HAP-1 (cell line): Measurements from ENCODE around the gene REV1.

Experiments used
- DNase-seq, 2 experiments: peaks; one replicate each; pipeline ENCODE4 v3.0.0-alpha.2; 2016 to 2020; ENCODE audit warnings: low spot score in 2 of 2
- H3K27me3 ChIP-seq: fragments of 250-450 bp; sonication (Bioruptor Pico); 2 replicates; pipeline ENCODE4 v1.5.1; 2020; ENCODE audit warnings: low read depth, mild to moderate bottlenecking, moderate library complexity
- H3K36me3 ChIP-seq: fragments of 250-450 bp; sonication (Bioruptor Pico); replicated peaks from 2 replicates; pipeline ENCODE4 v1.5.1; 2020; ENCODE audit warnings: mild to moderate bottlenecking
- H3K4me1 ChIP-seq: fragments of 250-450 bp; sonication (Bioruptor Pico); 2 replicates; pipeline ENCODE4 v1.5.1; 2020; ENCODE audit warnings: mild to moderate bottlenecking
- H3K4me3 ChIP-seq: fragments of 250-450 bp; sonication (Bioruptor Pico); 2 replicates; pipeline ENCODE4 v1.5.1; 2020; ENCODE audit warnings: mild to moderate bottlenecking, moderate library complexity
- H3K9me3 ChIP-seq: fragments of 250-450 bp; sonication (Bioruptor Pico); 2 replicates; pipeline ENCODE4 v1.5.1; 2020; ENCODE audit warnings: mild to moderate bottlenecking, moderate library complexity
- in situ Hi-C: fragments of 300-500 bp; cut with MboI; formaldehyde crosslinking; loops from 3 replicates; pipeline ENCODE4 v1.14.3; 2020; ENCODE audit warnings: low sequenced_read_pairs, inconsistent platforms, mixed read lengths

Gene REV1

DNA sequence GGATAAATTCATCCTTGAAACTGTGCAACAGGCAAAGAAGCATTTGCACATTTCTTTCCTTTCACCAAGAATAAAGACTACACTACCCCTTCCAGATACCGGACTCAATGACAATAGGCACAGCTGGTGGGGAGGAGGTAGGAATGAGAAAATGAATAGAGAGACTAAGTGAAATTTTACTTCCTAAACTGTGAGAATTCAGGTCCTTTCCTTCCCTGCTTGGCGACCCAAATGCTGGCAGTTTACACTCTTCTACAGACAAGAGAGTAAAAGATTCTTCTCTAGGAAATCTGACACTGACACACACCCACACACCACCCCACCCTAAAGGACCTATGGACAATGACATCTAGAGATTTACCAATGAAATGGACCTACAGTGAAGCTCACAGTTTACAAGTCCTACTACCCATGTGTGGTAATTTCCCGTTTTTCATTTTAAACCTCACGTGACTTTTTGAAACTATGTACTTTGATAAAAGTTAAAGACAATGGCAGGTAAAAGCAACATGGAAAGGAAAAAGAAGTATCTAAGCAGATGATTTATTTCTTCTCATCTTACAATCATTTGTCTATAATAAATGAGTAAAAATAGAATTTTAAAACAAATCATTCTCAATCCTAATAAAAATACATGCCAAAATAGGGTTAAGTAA lies 27.9 kb downstream of the REV1 start:
- peaks cover 10% of the 10 kb centered on the region for H3K4me1 ChIP-seq
- H3K4me3 ChIP-seq = no peak overlapping the region
- in situ Hi-C loops = no loop called here
- no peaks in the 10 kb centered on the region for H3K9me3 ChIP-seq
- peaks cover 54% of the 10 kb centered on the region for H3K36me3 ChIP-seq
- DNase-seq = no peak
- H3K27me3 ChIP-seq = no peaks in the 10 kb centered on the region

DNA sequence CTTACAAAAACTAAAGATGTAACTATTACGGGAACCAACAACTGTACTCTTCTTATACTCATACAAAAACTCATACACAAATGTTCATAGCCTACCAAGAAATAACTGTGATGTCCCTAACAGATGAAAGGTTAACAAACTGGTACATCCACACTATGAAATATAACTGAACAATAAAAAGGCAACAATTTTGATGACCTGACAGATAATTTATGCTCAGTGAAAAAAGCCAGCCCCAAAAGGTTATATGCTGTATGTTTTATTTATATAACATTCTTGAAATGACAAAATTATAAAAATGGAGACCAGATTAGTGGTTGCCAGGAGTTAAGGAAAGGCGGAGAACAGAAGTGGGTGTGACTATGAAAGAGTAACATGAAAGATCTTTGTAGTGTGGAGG lies 31.3 kb downstream of the REV1 start:
- no peak for DNase-seq
- H3K27me3 ChIP-seq = no peaks in the 10 kb centered on the region
- peaks cover 71% of the 10 kb centered on the region for H3K36me3 ChIP-seq
- H3K9me3 ChIP-seq = no peaks in the 10 kb centered on the region
- H3K4me1 ChIP-seq = peaks cover 10% of the 10 kb centered on the region
- H3K4me3 ChIP-seq = no peak overlapping the region
- in situ Hi-C loops = no loop called here

DNA sequence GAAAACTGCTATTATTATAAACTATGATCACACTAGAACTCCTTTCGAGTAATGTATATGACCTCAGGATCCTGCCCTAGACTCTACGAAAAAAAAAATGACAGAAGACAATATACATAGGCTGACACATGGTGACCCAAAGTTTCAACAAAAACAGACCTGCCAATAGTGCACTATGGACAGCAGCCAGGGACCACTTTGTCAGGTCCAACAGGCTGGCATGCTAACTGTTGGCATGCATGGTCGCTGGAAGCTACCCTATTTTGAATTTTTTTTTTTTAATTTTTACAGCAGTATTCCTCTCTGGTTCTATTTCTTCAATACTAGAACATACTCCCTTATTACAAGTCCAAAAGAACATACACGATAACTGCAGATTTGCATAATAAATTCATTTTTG lies 38.1 kb downstream of the REV1 start:
- in situ Hi-C loops = no loop called here
- Histone ChIP-seq H3K27me3 (no peaks in the 10 kb centered on the region), H3K4me3 (no peak overlapping the region), H3K4me1 (peaks cover 3% of the 10 kb centered on the region), H3K9me3 (no peaks in the 10 kb centered on the region), H3K36me3 (peaks cover 32% of the 10 kb centered on the region)
- no peak for DNase-seq

DNA sequence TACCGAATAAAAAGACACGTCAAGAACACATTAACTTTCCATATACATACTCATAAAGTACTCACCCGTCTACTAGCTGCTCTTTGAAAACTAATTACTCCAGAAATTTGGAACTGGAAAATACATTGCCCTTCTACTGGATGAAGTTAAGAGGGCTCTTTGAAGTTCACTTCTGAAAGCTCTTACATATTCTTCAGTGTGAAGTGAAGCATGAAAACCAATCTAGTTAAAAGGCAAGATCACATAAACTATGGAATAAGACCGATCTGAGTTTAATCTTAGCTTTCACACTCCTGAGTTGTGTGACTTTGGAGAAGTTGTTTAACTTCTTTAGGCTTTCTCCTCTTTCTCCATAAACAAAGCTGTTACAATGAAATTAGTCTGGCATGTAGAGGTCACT lies 38.5 kb downstream of the REV1 start:
- peaks cover 3% of the 10 kb centered on the region for H3K4me1 ChIP-seq
- in situ Hi-C loops = no loop called here
- peaks cover 29% of the 10 kb centered on the region for H3K36me3 ChIP-seq
- H3K9me3 ChIP-seq = no peaks in the 10 kb centered on the region
- no peaks in the 10 kb centered on the region for H3K27me3 ChIP-seq
- peak in 1 of 2 experiments; percentile 50 for DNase-seq
- no peak overlapping the region for H3K4me3 ChIP-seq

DNA sequence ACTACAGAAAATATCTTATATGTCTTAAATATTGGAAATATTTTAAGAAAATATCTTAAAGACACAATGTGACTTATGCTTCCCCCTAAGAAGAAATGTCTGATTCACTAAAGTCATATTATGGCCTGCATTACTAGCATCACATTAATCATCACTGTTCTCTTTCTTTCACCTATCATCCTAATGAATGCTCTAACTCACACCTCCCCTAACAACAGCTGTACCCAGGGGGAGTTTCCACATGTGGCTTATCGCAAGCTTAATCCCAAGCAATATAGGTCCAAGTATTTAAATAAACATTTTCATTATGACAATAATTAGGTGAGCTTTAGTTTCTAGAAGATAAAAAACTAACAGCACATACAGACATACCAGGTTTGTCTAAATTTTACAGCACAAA lies 39.6 kb downstream of the REV1 start:
- no peak for DNase-seq
- Histone ChIP-seq H3K4me3 (no peak overlapping the region), H3K27me3 (no peaks in the 10 kb centered on the region), H3K4me1 (peaks cover 3% of the 10 kb centered on the region), H3K9me3 (no peaks in the 10 kb centered on the region), H3K36me3 (peaks cover 29% of the 10 kb centered on the region)
- in situ Hi-C loops = no loop called here

DNA sequence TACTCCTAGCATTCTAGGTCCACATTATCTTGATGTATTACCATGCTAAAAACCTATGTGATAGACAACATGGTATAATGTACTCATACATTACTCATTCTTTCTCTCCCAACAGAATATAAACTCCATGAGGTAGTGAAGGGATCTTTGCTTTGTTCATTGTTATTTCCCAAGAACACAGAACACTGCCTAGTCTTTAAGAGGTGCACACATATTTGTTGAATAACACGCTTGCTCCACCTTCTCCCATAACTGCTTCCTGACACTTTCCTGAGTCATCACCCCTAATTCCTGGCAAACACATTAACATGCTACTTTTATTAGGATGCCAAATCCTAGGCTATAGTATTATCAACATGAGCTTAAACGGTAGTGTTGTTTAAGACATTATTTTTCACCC lies 41.3 kb downstream of the REV1 start:
- Histone ChIP-seq H3K36me3 (peaks cover 24% of the 10 kb centered on the region), H3K4me1 (peaks cover 3% of the 10 kb centered on the region), H3K4me3 (no peak overlapping the region), H3K9me3 (no peaks in the 10 kb centered on the region), H3K27me3 (no peaks in the 10 kb centered on the region)
- in situ Hi-C loops = no loop called here
- no peak for DNase-seq

DNA sequence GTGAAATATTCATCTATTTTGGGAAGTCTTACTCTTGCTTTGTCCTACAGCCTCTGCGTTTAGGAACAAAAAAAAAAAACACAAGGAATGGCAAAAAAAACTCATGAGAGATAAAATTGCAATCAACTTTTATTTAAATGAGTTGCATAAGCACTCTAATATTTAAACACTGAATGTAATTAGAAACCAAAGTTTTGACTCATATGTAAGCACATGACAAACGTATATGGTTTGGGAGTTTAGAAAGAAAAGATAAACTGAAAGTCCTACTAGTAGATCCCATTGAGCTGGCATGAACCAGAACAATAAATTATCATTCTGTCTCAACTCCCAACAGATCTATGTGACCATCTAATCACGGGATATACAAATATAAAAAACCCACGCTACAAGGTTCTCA lies 44.8 kb downstream of the REV1 start:
- in situ Hi-C loops = no loop called here
- Histone ChIP-seq H3K4me1 (no peaks in the 10 kb centered on the region), H3K9me3 (no peaks in the 10 kb centered on the region), H3K4me3 (no peak overlapping the region), H3K36me3 (peaks cover 27% of the 10 kb centered on the region), H3K27me3 (no peaks in the 10 kb centered on the region)
- DNase-seq = no peak

DNA sequence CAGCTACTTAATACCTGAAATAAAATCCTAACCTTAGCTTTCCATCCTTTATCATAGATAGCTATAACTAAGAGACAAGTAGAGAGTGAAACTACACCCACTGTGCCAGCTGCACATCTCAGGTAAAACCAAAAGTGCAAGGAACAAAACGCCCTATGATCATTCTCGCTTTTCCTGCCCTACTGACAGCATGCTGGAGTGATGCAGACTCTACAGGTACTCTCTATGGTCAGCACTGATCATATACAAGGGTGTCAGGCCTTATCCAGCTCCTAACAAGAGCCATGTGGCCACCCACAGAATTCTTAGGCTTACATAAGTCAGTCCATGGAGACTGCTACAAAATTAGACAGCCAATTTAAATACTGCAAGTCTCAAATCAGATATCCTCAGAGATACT lies 45.6 kb downstream of the REV1 start:
- Histone ChIP-seq H3K36me3 (peaks cover 27% of the 10 kb centered on the region), H3K4me1 (no peaks in the 10 kb centered on the region), H3K27me3 (no peaks in the 10 kb centered on the region), H3K9me3 (no peaks in the 10 kb centered on the region), H3K4me3 (no peak overlapping the region)
- DNase-seq = no peak
- in situ Hi-C loops = no loop called here

DNA sequence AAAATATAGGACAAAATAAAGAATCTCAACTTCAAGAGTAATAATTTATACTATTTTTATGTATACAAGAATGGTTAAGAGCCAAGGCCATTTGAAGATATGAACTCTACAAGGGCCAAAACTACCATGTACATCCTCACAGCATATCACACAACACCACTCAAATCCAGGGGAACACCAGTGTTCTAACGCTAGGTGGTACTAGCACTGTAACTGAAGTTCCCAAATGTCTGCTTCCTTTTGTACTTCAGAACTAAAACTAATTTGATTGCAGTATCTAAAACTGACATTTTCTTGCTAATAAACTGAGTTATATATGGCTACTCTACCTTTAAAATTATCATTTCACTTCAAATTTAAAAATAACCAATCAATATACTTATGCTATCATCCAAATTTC lies 47.0 kb downstream of the REV1 start:
- in situ Hi-C loops = no loop called here
- peaks cover 28% of the 10 kb centered on the region for H3K36me3 ChIP-seq
- no peak for DNase-seq

DNA sequence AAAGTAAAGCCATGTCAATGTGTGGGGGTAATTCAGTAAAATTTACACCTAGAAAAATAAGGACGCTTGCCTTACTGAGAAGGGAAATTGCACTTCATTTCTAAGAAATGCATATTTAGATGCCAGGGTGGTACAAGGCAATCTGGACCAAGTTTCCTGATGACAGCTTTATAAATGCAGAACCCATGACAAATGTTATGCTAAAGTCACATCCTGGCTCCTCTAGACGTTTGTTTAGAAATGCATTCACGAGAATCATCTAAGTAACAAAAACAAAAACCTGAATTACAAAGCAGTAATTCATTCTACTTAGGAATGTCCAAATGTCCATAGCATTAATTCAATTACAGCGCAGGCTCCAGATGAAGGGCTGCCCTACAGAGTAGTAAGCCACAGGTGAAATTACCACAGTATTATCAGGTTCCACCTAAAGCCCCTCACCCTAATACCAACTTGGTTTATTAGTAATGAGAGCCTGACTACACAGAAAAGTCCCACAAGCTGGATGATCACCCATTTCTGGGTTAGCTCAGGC lies 49.8 kb downstream of the REV1 start:
- Histone ChIP-seq H3K4me1 (no peaks in the 10 kb centered on the region), H3K36me3 (peaks cover 21% of the 10 kb centered on the region), H3K4me3 (no peak overlapping the region), H3K27me3 (no peaks in the 10 kb centered on the region), H3K9me3 (no peaks in the 10 kb centered on the region)
- no peak for DNase-seq
- in situ Hi-C loops = no loop called here

More for the DNA sequence above, 47.0 kb downstream of the REV1 start:
- no peaks in the 10 kb centered on the region for H3K4me1 ChIP-seq
- H3K4me3 ChIP-seq = no peak overlapping the region
- no peaks in the 10 kb centered on the region for H3K27me3 ChIP-seq
- H3K9me3 ChIP-seq = no peaks in the 10 kb centered on the region

DNA sequence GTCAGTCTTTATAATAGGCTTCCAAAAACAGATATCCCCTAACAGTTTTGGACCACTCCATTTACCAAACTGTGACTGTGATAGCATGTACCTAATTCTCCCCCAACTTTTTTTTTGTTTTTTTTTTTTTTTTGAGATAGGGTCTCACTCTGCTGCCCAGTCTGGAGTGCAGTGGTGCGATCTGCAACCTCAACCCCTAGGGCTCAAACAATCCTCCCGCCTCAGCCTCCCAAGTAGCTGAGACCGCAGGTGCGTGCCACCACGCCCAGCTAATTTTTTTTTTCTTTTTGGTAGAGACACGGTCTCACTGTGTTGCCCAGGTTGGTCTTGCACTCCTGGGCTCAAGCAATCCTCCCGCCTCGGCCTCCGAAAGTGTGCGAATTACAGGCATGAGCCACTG lies 52.9 kb downstream of the REV1 start:
- DNase-seq = no peak
- in situ Hi-C loops = no loop called here

DNA sequence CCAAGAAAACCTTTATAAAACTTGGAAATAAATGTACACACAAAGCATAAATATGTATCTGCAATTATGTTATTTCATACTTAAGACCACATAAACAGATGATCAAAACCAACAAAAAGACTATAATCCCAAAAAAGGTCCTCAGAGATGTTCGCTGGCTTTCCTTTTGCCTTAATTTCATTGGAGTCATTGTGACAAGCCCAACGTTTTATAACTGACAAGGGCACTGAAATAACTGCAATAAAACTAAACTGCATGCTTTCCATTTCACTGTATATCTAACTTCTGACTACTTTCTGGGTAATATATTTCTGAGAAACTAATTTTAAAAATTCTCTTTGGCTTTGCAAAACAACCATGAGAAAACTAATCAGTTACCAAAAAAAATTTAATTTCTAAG lies 56.5 kb downstream of the REV1 start:
- no peaks in the 10 kb centered on the region for H3K27me3 ChIP-seq
- DNase-seq = no peak
- no peaks in the 10 kb centered on the region for H3K4me1 ChIP-seq
- in situ Hi-C loops = no loop called here
- no peaks in the 10 kb centered on the region for H3K9me3 ChIP-seq
- H3K36me3 ChIP-seq = peaks cover 36% of the 10 kb centered on the region
- H3K4me3 ChIP-seq = no peak overlapping the region

More for the DNA sequence above, 52.9 kb downstream of the REV1 start:
- no peak overlapping the region for H3K4me3 ChIP-seq
- H3K4me1 ChIP-seq = no peaks in the 10 kb centered on the region
- H3K27me3 ChIP-seq = no peaks in the 10 kb centered on the region
- H3K36me3 ChIP-seq = peaks cover 34% of the 10 kb centered on the region
- H3K9me3 ChIP-seq = no peaks in the 10 kb centered on the region

DNA sequence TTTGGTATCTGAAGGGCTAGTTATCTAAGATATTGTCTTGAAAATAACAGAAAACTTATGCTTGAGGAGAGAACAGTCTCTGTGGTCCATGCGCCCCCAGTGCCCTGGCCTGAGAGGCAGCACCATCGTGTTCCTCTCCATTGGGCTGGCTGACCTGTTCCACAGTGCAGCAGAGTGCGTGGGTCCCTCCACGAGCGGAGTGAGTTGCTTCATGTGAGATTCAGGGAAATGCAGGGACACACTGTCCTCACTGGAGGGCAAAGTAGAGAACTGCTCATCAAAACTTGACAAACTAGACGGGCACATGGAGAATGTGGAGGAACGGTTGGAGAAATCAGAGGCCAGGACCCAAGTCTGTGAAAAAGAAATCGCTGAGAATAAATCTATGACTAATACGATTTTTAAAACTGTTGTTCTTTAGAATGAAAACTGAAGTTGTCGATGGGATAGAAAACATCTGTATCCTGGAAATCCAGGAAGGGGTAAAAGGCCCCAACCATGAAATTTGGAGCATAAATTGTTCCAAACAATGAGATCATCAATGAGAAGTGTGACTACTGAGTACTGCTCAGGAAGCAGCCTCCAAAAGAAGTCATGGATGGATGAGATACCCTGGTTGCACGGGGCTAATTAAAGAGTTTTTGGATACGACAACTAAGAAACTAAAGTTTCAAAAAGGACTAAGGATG lies 58.1 kb downstream of the REV1 start:
- Histone ChIP-seq H3K4me3 (no peak overlapping the region), H3K36me3 (peaks cover 48% of the 10 kb centered on the region), H3K4me1 (no peaks in the 10 kb centered on the region), H3K27me3 (no peaks in the 10 kb centered on the region), H3K9me3 (no peaks in the 10 kb centered on the region)
- in situ Hi-C loops = no loop called here
- no peak for DNase-seq

DNA sequence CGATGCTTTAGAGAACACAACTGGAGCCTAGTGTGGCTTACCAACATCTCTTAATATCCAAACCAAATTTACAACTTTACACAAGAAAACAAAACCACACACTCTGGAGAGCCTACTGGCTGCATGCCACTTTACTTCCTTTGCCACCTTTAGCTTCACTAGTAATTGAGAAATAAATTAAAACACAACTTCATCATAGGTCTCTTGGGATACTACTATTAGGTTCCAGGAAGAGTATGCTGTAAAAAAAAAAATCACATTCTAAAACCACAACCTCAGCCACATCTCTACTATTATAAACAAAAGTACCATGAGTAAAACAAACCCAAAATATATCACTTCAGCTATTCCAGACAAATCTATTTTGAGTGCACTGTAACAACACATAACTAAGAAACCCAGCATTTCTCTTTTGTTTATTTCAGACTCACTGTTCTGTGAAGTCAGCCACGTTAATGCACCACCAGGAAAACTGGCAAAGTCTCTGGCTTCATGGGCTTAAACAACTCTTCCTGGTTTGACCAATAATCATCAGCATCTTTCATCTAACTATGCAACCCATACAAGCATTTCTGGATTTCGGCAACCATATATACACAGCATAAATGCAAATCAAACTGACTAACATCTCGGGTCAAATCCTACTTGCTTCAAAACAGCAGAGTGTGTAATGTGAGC lies 59.1 kb downstream of the REV1 start:
- H3K27me3 ChIP-seq = no peaks in the 10 kb centered on the region
- H3K36me3 ChIP-seq = peaks cover 53% of the 10 kb centered on the region
- in situ Hi-C loops = no loop called here
- no peaks in the 10 kb centered on the region for H3K4me1 ChIP-seq
- H3K9me3 ChIP-seq = no peaks in the 10 kb centered on the region
- no peak overlapping the region for H3K4me3 ChIP-seq
- DNase-seq = no peak
